Stimulated activated CD8-positive, alpha-beta memory T cell treated with anti-CD3 and anti-CD28 coated beads, Interleukin-7, amount 100 ng/mL, for 24 hours (primary cell): ENCODE results near the gene ZNF555.
"Not testable (repeated sequence)": the region's sequence is repeated elsewhere in the genome, so short reads cannot be mapped to it uniquely, and the experiment has no call there.

ENCODE experiments used
- DNase-seq: peaks from one replicate; pipeline ENCODE4 v3.0.0-alpha.2; 2020; ENCODE audit warnings: low read depth

ZNF555 gene

DNA sequence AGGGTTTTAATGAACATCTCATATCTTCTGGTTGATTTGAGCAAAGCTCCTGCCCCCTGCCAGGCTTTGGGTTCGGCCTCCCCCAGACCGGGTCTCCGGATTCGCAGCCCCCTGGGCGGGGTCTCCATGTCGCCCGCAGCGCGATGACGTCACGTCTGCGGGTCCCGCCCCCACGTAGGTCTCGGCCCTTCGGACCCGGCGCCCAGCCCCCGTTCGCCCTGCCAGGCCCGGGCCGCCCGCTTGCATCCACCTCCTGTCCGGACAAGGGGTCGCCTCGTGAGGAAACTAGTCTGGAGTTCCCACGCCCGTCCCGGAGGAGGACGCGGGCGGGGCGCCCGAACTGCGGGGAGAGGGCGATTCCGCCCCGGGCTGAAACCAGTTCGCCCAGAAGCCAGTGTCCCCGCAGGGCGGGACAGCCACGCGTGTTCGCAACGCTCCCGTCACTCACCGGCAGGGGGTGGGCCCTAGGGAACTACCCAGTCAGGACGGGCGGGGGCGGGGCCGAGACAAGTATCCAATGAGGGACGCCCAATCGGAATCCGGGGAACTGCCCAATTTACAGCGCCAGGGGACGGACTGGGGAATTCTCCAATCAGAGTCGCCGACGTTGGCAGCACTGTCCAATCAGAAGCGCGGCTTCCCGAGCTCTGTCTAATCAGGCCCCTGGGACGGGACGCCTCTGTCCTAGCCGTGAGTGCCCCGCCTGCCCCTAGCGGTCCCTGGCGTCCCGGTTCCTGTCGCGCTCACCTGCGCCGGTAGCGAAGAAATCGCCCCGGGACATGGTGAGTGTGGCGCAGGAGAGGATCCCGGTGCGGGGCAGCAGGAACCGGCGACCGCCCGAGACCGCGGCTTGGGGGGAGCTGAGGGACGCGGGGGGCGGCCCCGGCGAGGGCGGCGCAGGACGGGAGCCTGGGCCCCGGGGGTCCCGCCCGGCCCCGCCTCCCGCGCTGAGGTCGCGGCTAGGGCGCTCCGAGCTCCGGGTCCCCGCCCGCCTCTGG is at the start of gene ZNF555:
Gene ZNF555 (plus strand): TSS at position 682 of the 998 bp plus-strand sequence. CDS start 98 bp downstream, at position 780.
- peak; percentile 96 for DNase-seq

DNA sequence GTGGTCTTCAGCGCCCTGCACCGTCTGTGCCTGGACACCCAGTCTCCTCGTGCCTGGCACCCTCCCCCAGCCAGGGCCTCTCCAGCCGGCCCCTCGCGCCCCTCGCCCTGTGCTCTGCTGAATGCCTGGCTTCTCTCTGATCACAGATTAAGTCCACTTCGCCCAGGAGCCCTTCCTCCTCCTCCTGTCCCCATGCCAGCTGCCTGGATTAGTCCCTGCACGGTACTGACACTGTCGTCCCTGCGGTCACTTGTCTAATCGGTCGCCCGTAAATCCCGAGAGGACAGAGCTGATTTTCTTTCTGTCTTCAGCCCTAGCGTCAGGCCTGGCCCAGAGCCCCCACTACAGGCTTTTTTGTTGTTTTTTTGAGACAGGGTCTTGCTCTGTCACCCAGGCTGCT is 49.4 kb upstream of the ZNF555 start:
- no peak for DNase-seq

DNA sequence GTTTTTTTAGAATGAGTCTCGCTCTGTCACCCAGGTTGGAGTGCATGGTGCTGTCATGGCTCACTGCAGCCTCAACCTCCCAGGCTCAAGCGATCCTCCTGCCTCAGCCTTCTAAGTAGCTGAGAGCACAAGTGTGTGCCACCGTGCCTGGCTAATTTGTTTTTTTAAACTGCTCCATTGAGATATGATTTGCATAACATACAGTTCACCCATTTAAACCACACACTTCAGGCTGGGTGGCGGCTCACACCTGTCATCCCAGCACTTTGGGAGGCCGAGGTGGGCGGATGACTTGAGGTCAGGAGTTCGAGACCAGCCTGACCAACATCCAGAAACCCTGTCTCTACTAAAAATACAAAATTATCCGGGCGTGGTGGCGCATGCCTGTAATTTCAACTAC is 48.6 kb upstream of the ZNF555 start:
- DNase-seq, result not testable (repeated sequence)

DNA sequence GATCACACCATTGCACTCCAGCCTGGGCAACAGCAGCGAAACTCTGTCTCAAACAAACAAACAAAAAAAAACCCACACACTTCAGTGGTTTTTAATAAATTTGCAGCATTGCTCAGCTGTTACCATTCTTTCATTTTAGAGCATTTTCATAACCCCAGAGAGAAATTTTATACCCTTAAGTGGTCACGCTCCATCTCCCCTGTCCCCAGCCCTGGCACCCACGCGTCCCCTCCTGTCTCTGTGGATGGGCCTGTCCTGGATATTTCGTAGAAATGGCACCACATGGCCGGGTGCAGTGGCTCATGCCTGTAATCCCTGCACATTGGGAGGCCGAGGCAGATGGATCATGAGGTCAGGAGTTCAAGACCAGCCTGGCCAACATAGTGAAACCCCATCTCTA is 48.1 kb upstream of the ZNF555 start:
- no peak for DNase-seq

DNA sequence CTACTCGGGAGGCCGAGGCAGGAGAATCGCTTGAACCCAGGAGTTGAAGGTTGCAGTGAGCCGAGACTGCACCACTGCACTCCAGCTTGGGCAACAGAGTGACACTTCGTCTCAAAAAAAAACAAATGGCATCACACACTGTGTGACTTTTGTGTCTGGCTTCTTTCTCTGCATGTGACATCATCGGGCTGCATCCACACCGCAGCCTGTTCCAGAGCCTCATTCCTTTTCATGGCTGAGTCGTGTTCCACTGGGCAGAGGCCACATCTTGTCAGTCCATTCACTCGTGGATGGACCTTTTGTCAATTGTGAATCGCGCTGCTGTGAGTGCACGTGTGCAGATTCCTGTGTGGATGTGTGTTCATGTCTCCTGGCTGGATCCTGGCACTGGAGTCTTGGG is 47.7 kb upstream of the ZNF555 start:
- no peak for DNase-seq

DNA sequence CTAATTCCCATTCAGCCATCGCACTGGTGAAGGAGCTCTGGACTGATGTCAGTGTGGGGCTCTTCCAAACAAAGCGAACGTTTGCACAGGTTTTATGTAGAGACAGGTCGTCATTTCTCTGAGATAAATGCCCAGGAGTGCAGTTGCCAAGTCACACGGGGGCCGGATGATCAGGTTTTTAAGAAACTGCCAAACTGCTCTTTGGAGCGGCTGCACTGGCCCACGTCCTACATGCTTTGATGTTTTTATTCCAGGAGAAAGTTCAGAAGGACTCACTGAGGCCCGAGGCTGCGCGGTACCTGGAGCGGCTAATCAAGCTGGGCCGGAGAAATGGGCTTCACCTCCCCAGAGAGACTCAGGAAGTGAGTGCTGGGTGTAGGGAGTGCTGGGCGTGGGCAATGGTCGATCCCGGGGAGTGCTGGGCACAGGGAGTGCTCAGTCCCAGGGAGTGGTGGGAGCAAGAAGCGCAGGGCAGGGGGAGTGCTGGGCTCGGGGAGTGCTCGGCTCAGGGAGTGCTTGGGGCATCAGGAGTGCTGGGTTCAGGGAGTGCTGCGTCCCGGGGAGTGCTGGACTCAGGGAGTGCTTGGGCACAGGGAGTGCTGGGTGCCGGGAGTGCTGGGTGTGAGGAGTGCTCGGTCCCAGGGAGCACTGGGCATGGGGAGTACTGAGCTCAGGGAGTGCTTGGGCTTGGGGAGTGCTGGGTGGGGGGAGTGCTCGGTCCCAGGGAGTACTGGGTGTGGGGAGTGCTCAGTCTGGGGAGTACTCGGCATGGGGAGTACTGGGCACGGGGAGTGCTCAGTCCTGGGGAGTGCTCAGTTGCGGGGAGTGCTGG is 45.2 kb upstream of the ZNF555 start:
- DNase-seq, result no peak

DNA sequence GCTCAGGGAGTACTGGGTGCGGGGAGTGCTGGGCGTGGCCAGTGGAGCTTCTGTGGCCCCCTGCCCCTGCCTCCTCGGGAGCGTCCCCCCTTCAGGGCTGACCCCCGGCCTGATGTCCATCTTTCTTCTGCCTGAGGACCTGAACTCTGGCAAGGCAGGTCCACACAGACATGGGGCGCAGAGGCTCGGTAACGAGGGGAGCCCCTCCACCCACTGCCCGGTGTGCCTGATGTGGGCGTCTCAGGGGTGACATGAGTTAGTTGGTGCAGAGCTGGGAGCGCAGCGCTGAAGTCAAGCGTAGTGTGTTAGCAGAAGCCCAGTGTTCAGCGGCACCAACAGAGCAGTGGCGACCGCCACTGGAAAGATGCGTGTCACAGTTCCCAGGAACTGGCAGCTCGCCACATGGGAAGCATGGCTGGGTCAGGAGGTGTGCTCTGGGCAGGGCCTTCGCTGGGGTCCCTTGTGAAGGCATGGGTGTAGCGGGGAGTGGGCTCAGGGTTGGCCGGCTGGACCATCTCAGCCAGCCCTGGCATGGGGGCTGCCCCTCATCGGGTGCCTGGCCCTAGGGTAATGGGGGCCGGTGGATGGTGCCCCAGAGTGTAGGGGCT is 44.5 kb upstream of the ZNF555 start:
- no peak for DNase-seq

DNA sequence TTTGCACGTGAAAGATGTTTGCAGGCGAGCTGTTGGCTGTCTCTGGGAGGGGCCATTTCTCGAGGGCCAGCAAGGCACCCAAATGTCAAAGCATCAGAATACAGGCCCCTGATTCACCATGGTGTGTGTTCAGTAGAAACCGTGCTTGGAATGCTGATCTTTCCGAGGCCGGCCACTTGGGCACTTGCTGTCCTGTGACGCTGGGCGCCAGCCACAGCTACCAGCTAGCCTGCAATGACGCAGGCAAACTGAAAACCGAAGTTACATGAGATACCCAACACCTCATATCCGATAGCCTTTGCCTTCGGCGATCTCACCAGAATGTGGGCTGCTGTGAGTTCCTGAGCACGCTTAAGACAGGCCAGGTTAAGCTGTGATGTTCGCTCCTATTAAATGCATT is 44.0 kb upstream of the ZNF555 start:
- DNase-seq, result no peak

DNA sequence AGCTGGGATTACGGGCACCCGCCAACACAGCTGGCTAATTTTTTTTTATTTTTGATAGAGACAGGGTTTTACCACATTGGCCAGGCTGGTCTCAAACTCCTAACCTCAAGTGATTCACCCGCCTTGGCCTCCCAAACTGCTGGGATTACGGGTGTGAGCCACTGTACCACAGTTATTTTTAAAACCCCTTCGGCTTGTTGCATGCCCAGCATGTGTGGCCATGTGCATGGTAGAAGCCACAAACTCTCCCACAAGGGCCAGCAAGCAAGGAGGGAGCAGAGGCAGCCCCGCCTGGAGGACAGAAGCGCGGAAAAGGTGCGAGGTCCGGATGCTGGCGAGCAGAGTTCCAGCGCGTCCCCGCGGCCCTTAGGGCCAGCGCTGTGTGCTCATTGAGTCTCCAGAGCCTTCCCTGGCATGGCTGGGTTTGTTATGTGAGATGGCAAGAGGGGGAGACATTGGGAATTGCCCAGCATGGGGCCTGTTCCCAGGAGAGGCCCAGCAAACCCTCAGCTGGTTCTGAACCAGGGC is 43.1 kb upstream of the ZNF555 start:
- no peak for DNase-seq

DNA sequence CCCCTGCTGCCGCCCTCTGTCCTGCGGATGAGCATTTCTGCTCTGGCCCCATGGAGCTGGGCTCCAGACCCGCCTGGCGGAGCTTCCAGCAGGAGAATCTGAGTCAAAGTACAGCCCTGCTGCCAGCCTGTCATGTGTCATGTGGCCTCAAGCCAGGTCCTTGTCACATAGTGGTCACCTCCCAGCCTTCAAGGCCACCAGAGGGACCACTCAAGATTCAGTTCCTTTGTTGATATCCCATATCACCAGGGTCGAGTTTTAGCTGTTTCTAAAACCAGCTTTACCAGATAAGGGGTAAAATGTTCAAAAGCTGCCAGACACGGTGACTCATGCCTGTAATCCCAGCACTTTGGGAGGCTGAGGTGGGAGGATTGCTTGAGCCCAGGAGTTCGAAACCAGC is 42.5 kb upstream of the ZNF555 start:
- DNase-seq, result no peak

DNA sequence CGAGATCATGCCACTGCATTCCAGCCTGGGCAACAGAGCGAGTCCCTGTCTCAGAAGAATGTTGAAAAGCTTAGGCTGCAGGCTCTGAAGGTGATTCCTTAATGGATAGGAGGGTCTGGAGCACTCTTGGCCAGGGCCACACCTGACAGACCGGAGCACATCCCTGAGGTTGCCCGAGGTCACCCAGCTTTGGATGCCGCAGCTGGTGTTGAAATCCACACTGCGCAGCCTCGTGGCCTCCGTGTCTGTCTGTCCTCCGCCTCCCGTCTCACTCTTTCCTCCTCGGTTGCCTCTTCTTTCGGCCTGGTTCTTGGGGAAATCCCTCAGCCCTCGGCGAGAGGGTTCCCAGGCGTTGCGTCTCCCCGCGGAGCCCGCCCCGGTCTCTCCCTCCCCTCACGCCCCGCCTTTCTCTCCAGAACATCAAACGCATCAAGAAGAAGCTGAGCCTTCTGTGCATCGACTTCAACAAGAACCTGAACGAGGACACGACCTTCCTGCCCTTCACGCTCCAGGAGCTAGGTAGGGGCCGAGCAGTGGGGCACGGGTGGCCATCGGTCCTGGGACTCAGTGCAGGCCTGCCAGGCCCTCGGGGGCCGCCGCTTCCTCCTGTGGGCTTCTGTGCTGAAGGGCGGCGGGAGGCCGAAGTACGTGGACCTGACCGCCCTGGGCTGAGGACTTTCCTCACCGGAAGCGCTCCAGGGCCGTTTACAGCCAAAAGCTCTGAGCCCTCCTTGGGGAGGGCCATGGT is 41.8 kb upstream of the ZNF555 start:
- DNase-seq, result no peak

DNA sequence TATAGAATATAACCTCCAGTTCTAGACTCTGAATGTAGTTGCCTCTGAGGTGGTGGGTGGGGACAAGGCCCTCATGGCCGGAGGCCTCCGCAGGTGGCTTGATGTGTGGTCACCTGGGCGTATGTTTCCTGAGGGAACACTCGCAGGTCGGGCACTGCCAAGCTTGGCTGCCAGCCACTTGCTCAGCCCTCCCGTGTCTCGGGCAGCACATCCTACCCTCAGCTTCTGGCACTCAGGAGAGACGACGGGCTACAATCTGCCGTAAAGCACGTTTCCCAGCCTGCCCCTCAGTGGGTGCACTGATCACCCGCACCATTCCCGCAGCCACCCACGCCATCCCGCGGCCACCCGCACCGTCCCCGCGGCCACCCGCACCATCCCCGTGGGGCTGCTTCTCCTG is 40.8 kb upstream of the ZNF555 start:
- DNase-seq, result no peak

DNA sequence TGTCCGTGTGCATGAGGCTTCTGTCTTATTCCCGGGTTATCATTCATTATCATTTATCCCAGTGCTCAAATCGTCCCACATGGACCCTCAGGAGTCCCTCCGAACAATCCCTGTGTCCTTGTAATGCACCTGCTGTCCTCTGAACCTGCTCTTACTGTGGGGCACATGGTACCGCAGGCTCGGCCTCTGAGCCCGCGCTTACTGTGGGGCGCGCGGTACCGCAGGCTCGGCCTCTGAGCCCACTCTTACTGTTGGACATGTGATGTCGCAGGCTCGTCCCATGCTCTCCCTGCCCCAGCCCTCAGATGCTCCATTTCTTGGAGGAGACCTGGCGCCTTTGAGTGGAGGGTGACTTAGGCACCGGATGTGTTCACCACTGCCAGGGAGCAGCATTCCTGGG is 38.4 kb upstream of the ZNF555 start:
- no peak for DNase-seq

DNA sequence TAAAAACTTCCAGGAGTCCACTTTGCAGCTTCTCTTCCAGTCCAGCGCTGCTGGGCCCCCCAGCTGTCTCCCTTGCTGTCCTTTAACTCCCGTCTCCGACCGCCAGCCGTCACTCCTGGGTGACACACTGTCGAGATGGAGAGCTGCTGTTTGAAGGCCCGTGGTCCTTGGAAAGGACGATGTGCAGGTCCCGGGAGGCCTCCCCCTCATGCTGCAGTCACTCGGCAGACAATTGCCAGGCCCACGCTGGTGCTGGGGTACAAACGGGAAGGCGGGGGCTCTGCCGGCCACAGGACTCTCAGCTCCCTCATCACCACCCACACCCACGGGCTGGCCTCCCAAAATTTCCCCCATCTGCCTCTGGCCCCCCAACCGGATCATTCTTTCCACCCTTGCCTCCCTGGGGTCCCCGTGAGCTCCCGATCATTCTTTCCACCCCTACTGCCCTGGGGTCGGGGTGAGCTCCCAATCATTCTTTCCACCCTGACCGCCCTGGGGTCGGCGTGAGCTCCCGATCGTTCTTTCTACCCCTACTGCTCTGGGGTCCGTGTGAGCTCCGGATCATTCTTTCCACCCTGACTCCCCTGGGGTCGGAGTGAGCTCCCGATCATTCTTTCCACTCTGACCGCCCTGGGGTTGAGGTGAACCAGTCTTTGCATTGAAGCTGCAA is 37.7 kb upstream of the ZNF555 start:
- no peak for DNase-seq

DNA sequence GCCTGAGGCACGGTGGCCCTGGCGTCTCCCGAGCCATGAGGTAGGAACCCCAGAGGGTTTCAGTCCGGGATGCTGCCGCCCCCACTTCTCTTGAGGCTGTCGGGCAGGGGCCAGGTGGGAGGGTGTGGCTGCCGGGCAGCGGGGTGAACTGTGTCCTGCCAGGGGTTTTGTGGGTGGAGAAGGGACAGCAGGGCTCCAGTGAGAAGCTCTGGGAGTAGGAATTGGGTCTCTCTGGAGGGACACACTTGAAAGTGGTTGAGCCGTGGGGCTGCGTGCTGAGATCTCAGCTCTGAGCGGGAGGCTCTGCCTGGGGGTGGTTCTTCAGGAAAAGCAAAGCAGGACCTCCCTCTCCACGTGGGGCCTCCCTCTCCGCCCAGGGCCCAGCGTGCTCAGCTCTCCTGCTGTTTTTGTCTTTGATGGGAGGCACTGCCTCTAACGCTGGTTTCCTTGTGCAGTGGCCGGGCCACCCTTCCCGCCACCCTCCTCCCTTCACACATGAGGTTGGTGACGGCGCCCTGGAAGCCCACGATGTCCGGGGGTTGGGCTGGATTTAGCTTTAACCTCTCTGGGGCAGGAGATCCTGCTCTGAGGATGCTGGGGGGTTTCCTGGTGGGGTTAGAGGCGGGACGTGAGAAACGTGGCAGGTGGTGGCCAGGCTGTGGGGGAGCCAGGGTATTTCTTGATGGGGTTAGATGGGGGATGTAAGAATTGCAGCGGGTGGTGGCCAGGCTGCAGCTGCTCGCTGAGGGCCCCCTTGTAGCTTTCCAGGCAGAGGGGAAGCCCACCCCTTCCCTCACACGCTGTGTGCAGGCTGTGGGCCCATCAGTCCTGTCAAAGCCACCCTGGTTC is 36.9 kb upstream of the ZNF555 start:
- no peak for DNase-seq

DNA sequence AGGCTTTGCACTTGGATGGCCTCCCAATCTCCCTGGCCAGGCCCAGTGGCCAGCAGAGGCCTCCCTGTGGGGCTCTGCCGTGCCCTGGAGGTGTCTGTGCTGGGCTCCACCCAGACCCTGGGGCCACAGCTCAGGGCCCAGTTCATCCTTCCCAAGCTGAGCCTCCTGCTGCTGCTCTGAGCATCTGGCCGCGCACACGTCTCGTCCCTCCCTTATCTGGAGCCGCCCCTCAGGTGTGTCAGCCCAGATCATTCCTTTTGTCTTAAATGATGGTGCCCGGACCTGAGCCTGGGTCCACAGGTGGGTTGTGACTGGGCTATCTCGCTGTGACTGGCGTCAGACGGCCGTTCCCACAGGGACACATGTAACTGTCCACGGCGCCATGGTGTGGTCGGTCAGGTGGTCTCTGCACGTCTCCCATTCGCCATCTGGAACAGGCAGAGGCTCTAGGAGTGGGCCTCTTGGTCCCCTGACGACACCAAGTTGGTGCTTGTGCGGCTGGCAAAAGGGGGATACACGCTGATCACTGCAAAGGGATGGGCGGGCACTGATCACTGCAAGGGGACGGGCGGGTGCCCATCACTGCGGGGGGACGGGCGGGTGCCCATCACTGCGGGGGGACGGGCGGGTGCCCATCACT is 35.9 kb upstream of the ZNF555 start:
- DNase-seq, result no peak

DNA sequence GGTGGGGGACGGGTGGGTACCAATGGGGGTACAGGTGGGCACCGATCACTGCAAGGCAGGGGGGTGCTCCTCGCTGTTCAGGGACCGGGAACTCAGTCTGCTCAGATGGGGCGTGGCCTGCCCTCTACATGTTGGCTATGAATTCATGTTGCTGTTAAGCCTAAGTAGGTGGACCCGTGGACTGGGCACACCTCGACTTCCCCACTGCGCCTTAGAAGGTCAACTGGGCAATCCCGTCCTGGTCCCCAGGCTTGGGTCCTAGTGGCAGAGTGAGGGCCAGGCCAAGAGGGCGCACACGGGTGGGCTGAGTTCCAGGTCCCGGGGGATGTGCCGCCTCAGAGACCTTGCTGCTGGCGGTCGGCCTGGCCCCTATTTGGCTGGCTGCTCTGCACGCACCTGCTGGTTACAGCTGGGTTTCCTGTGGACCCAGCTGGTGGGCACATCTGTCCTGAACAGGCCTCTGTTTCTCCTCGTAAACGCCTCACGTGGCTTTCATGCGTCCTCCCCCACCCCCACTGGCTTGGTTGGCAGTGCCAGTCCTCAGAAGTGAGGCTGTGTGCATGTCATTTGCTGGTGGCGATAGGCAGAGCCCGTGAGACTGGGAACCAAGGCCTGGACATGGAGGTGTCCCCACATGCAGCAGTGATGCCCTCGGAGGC is 35.2 kb upstream of the ZNF555 start:
- no peak for DNase-seq

DNA sequence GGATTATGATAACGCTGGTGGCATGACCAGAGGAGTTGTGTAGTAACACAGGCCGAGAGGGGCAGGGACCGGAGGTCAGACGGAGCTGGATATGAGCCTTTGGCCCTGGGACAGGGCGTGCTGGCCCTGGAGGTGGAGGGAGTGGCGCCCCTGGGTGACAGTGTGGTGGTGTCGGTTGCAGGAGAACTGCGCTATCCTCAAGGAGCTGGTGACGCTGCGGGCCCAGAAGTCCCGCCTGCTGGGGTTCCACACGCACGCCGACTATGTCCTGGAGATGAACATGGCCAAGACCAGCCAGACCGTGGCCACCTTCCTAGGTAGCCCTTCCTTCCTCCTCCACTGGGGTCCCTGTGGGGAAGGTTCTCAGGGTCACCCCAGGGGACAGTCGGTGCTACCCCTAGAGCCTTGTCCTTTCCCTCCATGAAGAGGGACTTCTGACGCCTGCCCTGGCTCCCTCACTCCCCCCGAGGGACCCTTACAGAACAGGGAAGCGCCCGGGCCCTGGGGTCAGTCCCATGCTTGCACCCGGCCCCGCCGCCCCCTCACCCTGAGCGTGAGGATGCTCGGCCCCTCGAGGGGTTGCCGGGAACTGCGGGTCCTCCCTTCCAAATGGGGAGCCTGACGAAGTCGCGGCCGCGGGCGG is 34.4 kb upstream of the ZNF555 start:
- DNase-seq, result no peak
